Epithelial cell of proximal tubule (primary cell): ENCODE results near the gene VIPR1. TPM values are rescaled to one million over a fixed set of nuclear protein-coding genes. Genes with fewer than 3 reads are reported as not detected.
A peak's percentile ranks its signal among the peaks of the same experiment; 100 is the strongest.

Experiments
- DNase-seq: peaks from one replicate; pipeline ENCODE4 v3.0.0-alpha.2; 2011; ENCODE audit warnings: low read depth
- H3K4me3 ChIP-seq: 2 replicates; pipeline ENCODE4 v1.5.1; 2011; ENCODE audit warnings: low read depth, mild to moderate bottlenecking, low read length
- CTCF ChIP-seq: conservative IDR thresholded peaks from 2 replicates; pipeline ENCODE4 v1.5.1; 2012; ENCODE audit warnings: low read depth, mild to moderate bottlenecking, low read length
- total RNA-seq: library from RNA; depleted of rRNA; stranded (reverse); fragments of >200 nt; gene quantifications from 2 replicates; pipeline ENCODE4 v1.2.3, GENCODE V29; 2015

VIPR1 gene
- total RNA-seq, 1 donor from 2014 or later = not detected

- TF ChIP-seq CTCF = peak; percentile 79
- no peak for DNase-seq
- H3K4me3 ChIP-seq = no peak overlapping the region
Measured at GRCh38 chr3:42539871-42540714, 37.6 kb downstream of the VIPR1 start.

GRCh38 chr3:42541079-42541478, 38.6 kb downstream of the VIPR1 start:
- no peak overlapping the region for H3K4me3 ChIP-seq
- no peak for TF ChIP-seq CTCF
- no peak for DNase-seq

- DNase-seq = no peak
Measured at GRCh38 chr3:42544492-42545283, 42.2 kb downstream of the VIPR1 start.

GRCh38 chr3:42545284-42545900, 42.9 kb downstream of the VIPR1 start:
- no peak for DNase-seq
- no peak for TF ChIP-seq CTCF
- no peak overlapping the region for H3K4me3 ChIP-seq

More at GRCh38 chr3:42544492-42545283, 42.2 kb downstream of the VIPR1 start:
- no peak overlapping the region for H3K4me3 ChIP-seq
- TF ChIP-seq CTCF = no peak

- H3K4me3 ChIP-seq = no peak overlapping the region
- DNase-seq = no peak
- TF ChIP-seq CTCF = no peak
Measured at GRCh38 chr3:42546691-42547213, 44.3 kb downstream of the VIPR1 start.

- TF ChIP-seq CTCF = peak; percentile 97
- DNase-seq = no peak
- H3K4me3 ChIP-seq = no peak overlapping the region
Measured at GRCh38 chr3:42547401-42547945, 45.0 kb downstream of the VIPR1 start.
